Measurements from ENCODE around the gene PSD.

The PSD gene

DNA sequence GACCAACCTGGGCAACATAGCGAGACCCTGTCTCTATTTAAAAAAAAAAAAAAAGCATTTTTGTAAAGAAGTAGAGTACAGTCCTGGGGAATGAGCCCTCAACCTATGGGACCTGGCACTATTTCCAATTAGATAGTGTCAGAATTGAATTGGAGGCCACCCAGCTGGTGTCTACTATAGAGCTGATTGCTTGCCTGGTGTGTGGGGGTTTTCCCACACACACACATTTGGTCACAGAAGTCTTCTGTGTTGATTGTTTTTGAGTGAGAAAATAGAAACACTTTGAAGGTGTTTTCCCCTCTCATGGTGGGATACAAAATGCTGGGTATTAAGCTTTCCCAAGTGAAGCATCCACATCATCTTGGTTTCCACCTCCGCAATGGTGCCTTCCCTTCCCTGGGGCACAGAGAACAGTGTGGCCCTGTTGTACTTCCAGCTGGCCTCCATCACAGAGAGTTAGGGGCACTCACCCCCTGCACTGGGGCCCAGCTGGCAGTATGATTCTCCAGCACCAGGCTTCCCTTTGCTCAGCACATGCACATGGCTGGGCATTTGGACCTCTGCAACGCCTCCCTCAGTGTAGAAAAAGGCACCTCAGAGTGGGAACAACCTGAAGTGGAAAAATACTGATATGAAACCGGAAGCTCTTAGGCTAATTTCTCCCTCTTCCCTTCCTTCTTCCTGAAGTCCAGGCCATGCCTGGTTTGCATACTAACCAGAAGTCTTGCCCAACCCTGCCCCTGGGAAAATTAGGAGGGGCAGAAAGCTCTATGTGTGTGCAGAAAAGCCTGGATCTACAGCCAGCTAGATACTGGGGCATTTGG, 33.8 kb downstream of the PSD start:
- DNase-seq (ENCODE audit: low spot score) = no peak

DNA sequence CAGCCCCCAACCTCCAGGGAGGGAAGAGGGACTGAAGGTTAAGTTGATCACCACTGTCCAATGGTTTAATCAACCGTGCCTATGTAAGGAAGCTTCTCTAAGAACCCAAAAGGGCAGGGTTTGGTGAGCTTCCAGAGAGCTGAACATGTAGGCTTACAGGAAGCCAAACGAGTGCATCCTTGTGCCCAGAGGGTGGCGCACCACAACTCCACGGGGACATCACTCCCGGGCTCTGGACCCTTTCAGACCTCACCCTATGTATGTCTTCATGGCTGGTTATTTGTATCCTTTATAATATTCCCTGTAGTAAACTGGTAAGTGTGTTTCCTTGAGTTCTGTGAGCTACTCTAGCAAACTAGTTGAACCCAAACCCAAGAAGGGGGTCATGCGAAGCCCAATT, 34.5 kb downstream of the PSD start:
- DNase-seq (ENCODE audit: low spot score) = no peak

- no peak for DNase-seq (ENCODE audit: low spot score)
Measured at GRCh38 chr10:102382871-102383270, 35.7 kb downstream of the PSD start.

DNA sequence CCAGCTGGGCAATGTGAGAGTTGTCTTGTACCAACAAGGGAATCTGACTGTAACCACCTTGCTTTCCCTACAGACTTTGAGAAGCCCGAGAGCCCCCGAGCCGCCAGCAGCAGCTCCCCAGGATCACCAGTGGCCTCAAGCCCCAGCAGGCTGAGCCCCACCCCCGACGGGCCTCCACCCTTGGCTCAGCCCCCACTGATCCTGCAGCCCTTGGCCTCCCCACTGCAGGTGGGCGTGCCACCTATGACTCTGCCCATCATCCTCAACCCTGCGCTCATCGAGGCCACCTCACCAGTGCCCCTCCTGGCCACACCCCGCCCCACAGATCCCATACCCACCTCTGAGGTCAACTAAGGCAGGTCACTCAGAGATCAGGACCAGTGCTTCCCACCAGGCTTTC, 36.6 kb downstream of the PSD start:
- no peak for DNase-seq (ENCODE audit: low spot score)

GRCh38 chr10:102379383-102379782, 39.2 kb downstream of the PSD start:
- no peak for DNase-seq (ENCODE audit: low spot score)

GRCh38 chr10:102376901-102377300, 41.7 kb downstream of the PSD start:
- DNase-seq (ENCODE audit: low spot score) = no peak

DNA sequence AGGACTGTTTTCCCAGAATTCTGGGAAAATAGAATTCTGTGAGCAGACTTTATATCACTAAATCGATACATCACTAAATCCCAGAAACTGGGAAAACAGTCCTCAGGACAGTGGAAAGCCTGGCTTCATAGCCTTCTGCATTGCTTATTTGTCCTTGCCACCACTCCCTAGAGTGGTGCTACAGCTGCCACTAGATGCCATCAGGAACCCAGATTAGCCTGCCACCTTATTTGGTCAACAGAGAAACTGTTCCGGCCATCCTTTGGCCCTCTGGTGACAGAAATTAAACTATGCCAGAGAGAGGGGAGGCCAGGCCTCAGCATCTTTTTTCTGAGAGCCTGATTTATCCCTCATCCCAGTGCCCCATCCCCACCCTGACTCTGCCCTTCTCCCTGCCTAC, 42.7 kb downstream of the PSD start:
- no peak for DNase-seq (ENCODE audit: low spot score)

DNA sequence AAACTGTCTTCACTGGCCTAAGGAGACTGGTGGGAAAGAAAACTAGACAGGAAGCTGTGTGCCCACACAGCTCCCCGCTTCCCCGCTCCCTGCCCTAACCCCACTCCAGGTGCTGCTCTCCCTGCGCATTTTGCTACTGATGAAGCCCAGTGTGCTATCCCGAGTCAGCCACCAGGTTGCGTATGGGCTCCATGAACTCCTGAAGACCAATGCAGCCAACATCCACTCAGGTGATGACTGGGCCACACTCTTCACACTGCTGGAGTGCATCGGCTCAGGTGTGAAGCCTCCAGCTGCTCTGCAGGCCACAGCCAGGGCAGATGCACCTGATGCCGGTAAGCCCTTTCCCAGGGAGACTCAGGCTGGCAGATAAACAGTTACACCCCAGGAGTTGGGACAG, 43.3 kb downstream of the PSD start:
- DNase-seq (ENCODE audit: low spot score) = no peak

DNA sequence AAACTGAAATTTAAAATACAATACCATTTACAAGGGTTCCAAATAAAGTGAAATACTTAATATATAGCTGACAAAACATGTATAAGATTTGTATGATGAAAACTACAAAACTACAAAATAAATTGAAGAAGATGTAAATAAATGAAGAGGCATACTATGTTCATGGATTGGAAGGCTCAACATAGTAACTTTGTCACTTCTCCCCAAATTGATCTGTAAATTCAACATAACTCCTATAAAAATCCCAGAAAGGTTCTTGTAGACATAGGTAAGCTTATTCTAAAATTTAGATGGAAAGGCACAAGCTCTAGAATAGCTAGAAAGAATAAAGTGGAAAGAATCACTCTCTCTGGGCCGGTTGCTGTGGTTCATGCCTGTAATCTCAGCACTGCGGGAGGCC, 47.3 kb downstream of the PSD start:
- no peak for DNase-seq (ENCODE audit: low spot score)

DNA sequence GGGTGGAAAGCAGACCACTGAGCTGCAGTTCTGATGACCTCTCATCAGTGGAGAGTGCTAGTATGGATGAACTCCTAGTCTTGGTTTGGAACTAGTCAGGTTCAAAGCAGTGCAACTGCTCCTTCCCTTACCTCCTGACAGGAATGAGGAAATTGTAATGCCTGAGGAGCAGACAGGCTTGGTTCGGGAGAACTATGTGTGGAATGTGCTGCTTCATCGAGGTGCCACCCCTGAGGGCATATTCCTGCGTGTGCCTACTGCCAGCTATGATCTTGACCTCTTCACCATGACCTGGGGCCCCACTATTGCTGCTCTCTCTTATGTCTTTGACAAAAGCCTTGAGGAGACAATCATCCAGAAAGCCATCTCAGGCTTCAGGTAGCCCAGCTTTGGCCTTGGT, 50.5 kb downstream of the PSD start:
- no peak for DNase-seq (ENCODE audit: low spot score)

DNA sequence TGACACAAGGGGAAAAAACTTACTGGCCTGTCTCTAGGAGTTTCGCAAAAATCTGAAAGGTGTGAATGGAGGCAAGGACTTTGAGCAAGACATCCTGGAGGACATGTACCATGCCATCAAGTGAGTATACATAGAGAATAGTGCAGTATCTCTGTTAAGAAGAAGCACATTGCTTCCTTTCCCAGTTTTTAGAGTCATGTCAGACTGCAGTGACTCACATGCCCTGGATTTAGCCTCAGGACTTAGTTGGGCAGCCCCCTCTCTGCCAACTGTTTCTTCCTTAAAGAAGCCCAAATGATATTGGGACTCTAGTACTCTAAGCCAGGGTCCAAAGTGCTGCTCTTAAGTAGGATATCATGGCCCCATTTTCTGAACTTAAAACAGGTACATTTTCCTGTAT, 51.1 kb downstream of the PSD start:
- DNase-seq (ENCODE audit: low spot score) = no peak

DNA sequence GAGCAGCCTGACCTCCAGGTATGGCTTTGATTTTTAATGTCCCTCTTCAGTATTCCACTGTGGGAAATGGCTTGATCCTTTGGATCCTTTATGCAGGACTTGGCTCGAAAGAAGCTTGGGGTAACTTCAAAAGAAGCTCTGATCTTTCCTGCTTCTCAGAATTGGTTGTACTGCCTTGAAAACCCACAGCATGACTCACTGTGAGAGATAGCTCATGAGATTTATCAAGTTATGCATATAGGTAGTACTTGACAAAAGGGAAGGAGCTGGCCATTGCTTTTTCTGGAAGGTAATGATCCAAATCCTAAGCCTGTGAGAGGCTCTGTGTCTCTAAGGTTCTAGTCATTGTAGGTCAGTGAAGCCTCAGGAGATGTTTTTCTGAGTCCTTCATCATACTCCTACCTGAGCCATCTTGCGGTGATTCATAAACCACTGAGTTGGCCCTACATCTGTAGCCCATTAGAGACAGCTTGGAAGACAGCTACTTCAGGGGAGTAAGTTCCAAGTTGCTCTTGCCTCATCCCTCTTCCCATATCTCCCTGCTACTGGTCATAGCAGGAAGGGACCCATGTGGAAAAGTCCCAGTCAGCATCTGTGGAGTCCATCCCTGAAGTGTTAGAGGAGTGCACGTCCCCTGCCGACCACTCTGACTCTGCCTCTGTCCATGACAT, 59.7 kb downstream of the PSD start:
- DNase-seq (ENCODE audit: low spot score) = no peak

GRCh38 chr10:102354451-102354850, 64.1 kb downstream of the PSD start:
- DNase-seq (ENCODE audit: low spot score) = no peak
